Activated naive CD8-positive, alpha-beta T cell (primary cell): Measurements from ENCODE around the gene ARHGAP30.
"Not testable (repeated sequence)": the region's sequence is repeated elsewhere in the genome, so short reads cannot be mapped to it uniquely, and the experiment has no call there.

Experiments
- H3K27ac Mint-ChIP-seq: one replicate; pipeline ENCODE4 v1.8.0; 2021; ENCODE audit warnings: mixed read lengths
- H3K27me3 Mint-ChIP-seq: one replicate; pipeline ENCODE4 v1.8.0; 2021; ENCODE audit warnings: mixed read lengths
- H3K36me3 Mint-ChIP-seq: one replicate; pipeline ENCODE4 v1.8.0; 2021; ENCODE audit warnings: mixed read lengths
- H3K4me1 Mint-ChIP-seq: one replicate; pipeline ENCODE4 v1.8.0; 2021; ENCODE audit warnings: low read depth, mixed read lengths
- H3K4me3 Mint-ChIP-seq: one replicate; pipeline ENCODE4 v1.8.0; 2021; ENCODE audit warnings: mild to moderate bottlenecking, mixed read lengths
- H3K9me3 Mint-ChIP-seq: one replicate; pipeline ENCODE4 v1.8.0; 2021; ENCODE audit warnings: low read depth, mixed read lengths

The ARHGAP30 gene

GRCh38 chr1:161069731-161070270 is at the start of gene ARHGAP30:
Gene ARHGAP30 (minus strand): TSS chr1:161069891. CDS start chr1:161069624, 267 bp downstream.
- Mint-ChIP-seq H3K27ac (peak within 1 kb of the TSS; percentile 93), H3K36me3 (peaks cover 2% of the 10 kb centered on the region), H3K4me1 (peaks cover 60% of the 10 kb centered on the region), H3K4me3 (peak within 1 kb of the TSS; percentile 100), H3K27me3 (no peaks in the 10 kb centered on the region), H3K9me3 (no peaks in the 10 kb centered on the region)

DNA sequence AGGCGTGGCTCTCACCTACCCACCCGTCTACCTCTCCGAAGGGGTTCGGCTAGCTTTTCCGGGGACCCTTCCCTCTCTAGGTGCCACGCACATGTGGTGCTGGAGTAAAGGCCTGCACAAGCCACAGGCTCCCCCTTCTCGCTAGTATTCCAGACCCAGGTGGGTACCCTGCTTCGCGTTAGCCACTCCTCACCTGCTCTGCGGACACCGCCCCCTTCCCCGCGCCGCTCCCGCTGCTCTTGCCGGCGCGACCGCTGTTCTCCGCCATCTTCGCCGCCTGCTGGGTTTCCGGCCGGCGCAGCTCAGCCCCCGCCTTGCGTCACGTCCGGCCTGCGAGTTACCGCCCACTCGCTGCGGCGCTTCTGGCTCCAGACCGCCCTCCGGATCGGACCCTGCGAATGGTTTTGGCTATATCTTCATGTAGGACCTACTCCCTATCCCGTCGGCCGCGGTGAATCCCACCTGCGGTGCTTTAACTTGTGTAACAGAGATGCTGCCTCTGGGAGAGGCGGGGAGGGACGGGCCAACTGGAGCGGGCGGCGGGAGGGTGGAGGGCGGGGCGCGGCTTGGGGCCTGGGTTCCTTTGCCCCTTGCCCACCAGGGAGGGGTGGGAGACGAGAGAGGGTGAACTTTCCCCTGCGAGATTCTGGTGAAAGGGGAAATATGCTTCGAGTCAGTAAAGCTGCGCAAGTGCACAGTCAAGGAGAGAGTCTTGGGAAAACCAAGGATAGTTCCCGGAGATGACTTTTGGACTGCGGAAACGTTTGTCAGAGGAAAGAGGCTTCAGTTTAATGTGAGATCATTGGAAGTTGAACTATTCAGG is 48.3 kb upstream of the ARHGAP30 start, which contains the start of the genes NIT1 and PFDN2:
TSS of gene NIT1 (plus strand) at position 347 of the 823 bp plus-strand sequence. CDS start at position 419, 72 bp downstream.
TSS of gene PFDN2 (minus strand) at position 279 of the 823 bp plus-strand sequence. CDS start at position 268, 11 bp downstream.
- H3K36me3 Mint-ChIP-seq = peaks cover 14% of the 10 kb centered on the region

DNA sequence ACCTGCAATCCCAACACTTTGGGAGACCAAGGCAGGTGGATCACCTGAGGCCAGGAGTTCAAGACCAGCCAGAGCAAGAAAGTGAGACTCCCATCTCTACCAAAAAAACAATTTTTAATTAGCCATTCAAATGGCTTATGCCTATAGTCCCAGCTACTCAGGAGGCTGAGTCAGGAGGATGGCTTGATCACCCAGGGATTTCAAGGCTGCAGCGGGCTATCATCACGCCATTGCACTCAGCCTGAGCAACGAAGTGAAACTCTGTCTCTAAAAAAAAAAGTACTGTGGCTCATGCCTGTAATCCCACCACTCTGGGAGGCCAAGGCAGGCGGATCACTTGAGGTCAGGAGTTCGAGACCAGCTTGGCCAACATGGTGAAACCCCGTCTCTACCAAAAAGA is 46.3 kb upstream of the ARHGAP30 start:
- not testable (repeated sequence) for H3K9me3 Mint-ChIP-seq, H3K27me3 Mint-ChIP-seq
- Mint-ChIP-seq H3K4me3 (peak overlapping the region; percentile 98), H3K27ac (peak overlapping the region; percentile 98), H3K4me1 (peaks cover 74% of the 10 kb centered on the region), H3K36me3 (peaks cover 13% of the 10 kb centered on the region)

More for the DNA sequence above, 48.3 kb upstream of the ARHGAP30 start, which contains the start of the genes NIT1 and PFDN2:
- H3K27ac Mint-ChIP-seq = peak within 1 kb of the TSS; percentile 98
- no peaks in the 10 kb centered on the region for H3K9me3 Mint-ChIP-seq
- H3K27me3 Mint-ChIP-seq = no peaks in the 10 kb centered on the region
- peaks cover 68% of the 10 kb centered on the region for H3K4me1 Mint-ChIP-seq
- peak within 1 kb of the TSS; percentile 98 for H3K4me3 Mint-ChIP-seq

DNA sequence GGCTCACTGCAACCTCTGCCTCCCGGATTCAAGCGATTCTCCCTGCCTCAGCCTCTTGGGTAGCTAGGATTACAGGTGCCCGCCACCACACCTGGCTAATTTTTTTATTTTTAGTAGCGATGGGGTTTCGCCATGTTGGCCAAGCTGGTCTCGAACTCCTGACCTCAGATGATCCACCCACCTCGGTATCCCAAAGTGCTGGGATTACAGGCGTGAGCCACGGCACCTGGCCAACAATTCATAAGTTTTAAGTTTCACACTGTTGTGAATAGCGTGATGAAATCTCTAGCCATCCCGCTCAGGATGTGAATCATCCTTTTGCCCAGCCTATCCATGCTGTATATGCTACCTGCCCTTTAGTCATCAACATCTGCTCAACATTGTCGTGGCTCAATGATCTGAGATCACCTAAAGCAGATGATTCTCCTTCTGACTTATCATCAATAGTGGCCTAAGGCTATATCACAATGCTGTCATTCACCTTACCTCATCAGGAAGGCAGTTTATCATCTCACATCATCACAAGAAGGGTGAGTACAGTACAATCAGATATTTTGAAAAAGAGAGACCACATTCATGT is 45.5 kb upstream of the ARHGAP30 start:
- Mint-ChIP-seq H3K27me3 (no peaks in the 10 kb centered on the region), H3K36me3 (peaks cover 12% of the 10 kb centered on the region), H3K4me3 (peak overlapping the region; percentile 98), H3K4me1 (peaks cover 71% of the 10 kb centered on the region), H3K9me3 (no peaks in the 10 kb centered on the region), H3K27ac (peak overlapping the region; percentile 41)

DNA sequence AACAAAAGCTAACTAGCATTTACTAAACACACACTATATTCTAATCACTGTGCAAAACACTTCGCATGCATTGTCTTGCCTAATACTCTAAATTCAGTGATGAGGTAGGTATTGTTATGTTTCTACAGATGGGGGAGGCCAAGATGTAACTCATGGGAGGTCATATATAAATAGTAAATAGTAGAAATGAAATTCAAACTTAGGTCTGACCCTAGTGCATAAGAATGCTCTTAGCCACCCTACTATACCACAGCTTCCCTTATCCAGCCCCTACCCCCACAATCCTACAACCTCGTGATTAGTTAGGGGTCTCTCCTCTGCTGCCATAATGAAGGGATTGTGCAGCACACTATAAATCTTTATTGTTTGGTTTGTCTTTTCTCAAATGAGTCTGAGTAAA is 44.9 kb upstream of the ARHGAP30 start:
- Mint-ChIP-seq H3K9me3 (no peaks in the 10 kb centered on the region), H3K27me3 (no peaks in the 10 kb centered on the region), H3K27ac (peak overlapping the region; percentile 80), H3K4me1 (peaks cover 64% of the 10 kb centered on the region), H3K4me3 (peak overlapping the region; percentile 98), H3K36me3 (peaks cover 12% of the 10 kb centered on the region)

DNA sequence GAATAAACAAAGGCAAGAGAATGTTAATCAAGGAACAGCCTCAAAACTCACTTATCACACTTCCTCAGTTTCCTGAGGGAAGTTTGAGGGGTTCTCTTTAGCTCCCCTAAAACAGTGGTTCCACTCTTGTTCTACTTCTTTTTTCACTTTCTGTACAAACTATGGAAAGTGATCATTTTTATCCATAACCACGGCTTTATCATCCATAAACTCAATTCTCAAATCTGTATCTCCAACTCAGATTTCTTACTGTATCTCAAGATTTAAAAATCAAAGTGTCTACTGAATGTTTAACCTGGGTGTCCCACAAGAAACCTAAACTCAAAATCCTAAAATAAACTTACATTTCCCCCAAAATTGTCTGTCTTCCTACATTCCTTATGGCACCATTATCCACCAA is 44.2 kb upstream of the ARHGAP30 start:
- H3K4me1 Mint-ChIP-seq = peaks cover 60% of the 10 kb centered on the region
- peaks cover 12% of the 10 kb centered on the region for H3K36me3 Mint-ChIP-seq
- H3K27ac Mint-ChIP-seq = peak overlapping the region; percentile 80
- no peaks in the 10 kb centered on the region for H3K9me3 Mint-ChIP-seq
- H3K27me3 Mint-ChIP-seq = no peaks in the 10 kb centered on the region
- H3K4me3 Mint-ChIP-seq = peak overlapping the region; percentile 69

- H3K27ac Mint-ChIP-seq = peak overlapping the region; percentile 7
- no peaks in the 10 kb centered on the region for H3K9me3 Mint-ChIP-seq
- no peak overlapping the region for H3K4me3 Mint-ChIP-seq
- no peaks in the 10 kb centered on the region for H3K27me3 Mint-ChIP-seq
- peaks cover 54% of the 10 kb centered on the region for H3K4me1 Mint-ChIP-seq
- H3K36me3 Mint-ChIP-seq = peaks cover 9% of the 10 kb centered on the region
Observed at GRCh38 chr1:161111527-161111926, 41.8 kb upstream of the ARHGAP30 start.

- Mint-ChIP-seq H3K27me3 (no peaks in the 10 kb centered on the region), H3K4me1 (peaks cover 53% of the 10 kb centered on the region), H3K36me3 (peaks cover 11% of the 10 kb centered on the region), H3K27ac (no peak overlapping the region), H3K4me3 (no peak overlapping the region), H3K9me3 (no peaks in the 10 kb centered on the region)
Observed at GRCh38 chr1:161111117-161111516, 41.4 kb upstream of the ARHGAP30 start.

DNA sequence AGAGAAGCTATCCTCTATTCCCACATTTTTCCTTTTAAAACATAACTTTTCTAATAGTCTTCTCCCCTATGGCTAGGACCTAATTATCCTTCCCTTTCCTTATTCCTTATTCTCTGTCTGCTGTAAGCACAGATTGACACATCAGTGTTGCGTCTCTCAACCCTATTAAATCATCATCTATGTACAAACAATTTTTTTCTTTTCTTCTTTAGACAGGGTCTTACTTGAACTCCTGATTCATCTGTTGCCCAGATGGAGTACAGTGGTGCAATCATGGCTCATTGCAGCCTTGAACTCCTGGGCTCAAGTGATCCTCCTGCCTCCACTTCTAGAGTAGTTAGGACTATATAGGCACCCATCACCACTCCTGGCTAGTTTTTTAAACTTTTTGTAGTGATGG is 36.7 kb upstream of the ARHGAP30 start:
- H3K27ac Mint-ChIP-seq = no peak overlapping the region
- H3K27me3 Mint-ChIP-seq = no peaks in the 10 kb centered on the region
- H3K4me3 Mint-ChIP-seq = no peak overlapping the region
- peaks cover 2% of the 10 kb centered on the region for H3K36me3 Mint-ChIP-seq
- peaks cover 24% of the 10 kb centered on the region for H3K4me1 Mint-ChIP-seq
- no peaks in the 10 kb centered on the region for H3K9me3 Mint-ChIP-seq

DNA sequence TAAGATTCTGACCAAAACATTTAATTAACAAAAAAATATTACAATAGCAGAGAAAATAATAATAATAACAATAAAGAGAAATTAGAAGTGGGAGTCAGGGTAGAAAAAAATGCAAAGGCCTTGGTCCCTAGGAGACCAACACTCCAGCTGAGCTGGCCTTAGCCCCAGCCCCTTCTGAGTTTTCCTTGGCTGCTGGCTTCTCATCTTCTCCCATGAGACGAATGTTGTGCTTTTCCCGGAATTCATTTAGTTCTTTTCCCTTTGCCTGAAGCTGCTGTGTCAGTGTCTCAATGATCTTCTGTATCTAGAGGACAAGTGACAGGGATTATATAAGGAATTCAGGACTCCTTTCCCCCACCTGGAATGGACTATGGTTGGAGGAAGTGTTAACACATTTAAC is 30.9 kb upstream of the ARHGAP30 start:
- H3K4me3 Mint-ChIP-seq = no peak overlapping the region
- no peaks in the 10 kb centered on the region for H3K36me3 Mint-ChIP-seq
- no peaks in the 10 kb centered on the region for H3K9me3 Mint-ChIP-seq
- no peaks in the 10 kb centered on the region for H3K27me3 Mint-ChIP-seq
- peaks cover 35% of the 10 kb centered on the region for H3K4me1 Mint-ChIP-seq
- no peak overlapping the region for H3K27ac Mint-ChIP-seq

- Mint-ChIP-seq H3K36me3 (no peaks in the 10 kb centered on the region), H3K27ac (peak overlapping the region; percentile 46), H3K27me3 (no peaks in the 10 kb centered on the region), H3K4me3 (peak overlapping the region; percentile 85), H3K9me3 (no peaks in the 10 kb centered on the region), H3K4me1 (peaks cover 34% of the 10 kb centered on the region)
Observed at GRCh38 chr1:161099090-161099802, 29.6 kb upstream of the ARHGAP30 start.

- H3K27ac Mint-ChIP-seq = peak within 1 kb of the TSS; percentile 75
- H3K4me3 Mint-ChIP-seq = peak within 1 kb of the TSS; percentile 89
- no peaks in the 10 kb centered on the region for H3K27me3 Mint-ChIP-seq
- peaks cover 36% of the 10 kb centered on the region for H3K4me1 Mint-ChIP-seq
- H3K9me3 Mint-ChIP-seq = no peaks in the 10 kb centered on the region
- no peaks in the 10 kb centered on the region for H3K36me3 Mint-ChIP-seq
Observed at GRCh38 chr1:161098210-161099068, 28.7 kb upstream of the ARHGAP30 start, which contains the start of gene KLHDC9. Gene KLHDC9 (plus strand): TSS chr1:161098361. CDS start chr1:161098536, 175 bp downstream.

DNA sequence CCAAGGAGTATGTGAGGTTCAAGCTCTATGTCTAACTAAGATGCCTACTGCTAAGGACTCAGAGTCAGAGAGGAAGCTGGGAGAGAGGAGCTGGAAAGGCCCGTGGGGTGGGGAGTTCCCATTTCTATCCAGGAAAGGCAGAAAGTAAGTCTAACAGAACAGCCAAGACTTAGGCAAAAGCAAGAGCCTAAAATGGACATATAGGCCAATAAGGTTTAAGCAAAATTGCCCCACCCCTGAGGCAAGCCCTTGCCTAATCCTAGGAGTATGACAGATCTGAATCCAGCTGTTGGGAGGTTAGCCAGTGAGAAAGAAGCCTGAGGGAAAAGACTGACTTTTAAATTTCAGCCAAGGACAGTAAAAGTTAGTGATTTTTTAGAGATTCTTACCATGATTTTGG is 26.8 kb upstream of the ARHGAP30 start:
- Mint-ChIP-seq H3K27ac (peak overlapping the region; percentile 75), H3K9me3 (no peaks in the 10 kb centered on the region), H3K4me1 (peaks cover 54% of the 10 kb centered on the region), H3K27me3 (no peaks in the 10 kb centered on the region), H3K36me3 (no peaks in the 10 kb centered on the region), H3K4me3 (no peak overlapping the region)

GRCh38 chr1:161096015-161096414 is 26.3 kb upstream of the ARHGAP30 start:
- no peaks in the 10 kb centered on the region for H3K27me3 Mint-ChIP-seq
- no peaks in the 10 kb centered on the region for H3K9me3 Mint-ChIP-seq
- H3K4me3 Mint-ChIP-seq = no peak overlapping the region
- peak overlapping the region; percentile 75 for H3K27ac Mint-ChIP-seq
- no peaks in the 10 kb centered on the region for H3K36me3 Mint-ChIP-seq
- peaks cover 57% of the 10 kb centered on the region for H3K4me1 Mint-ChIP-seq
